ENCODE measurements around the gene ARHGEF38.

DNA sequence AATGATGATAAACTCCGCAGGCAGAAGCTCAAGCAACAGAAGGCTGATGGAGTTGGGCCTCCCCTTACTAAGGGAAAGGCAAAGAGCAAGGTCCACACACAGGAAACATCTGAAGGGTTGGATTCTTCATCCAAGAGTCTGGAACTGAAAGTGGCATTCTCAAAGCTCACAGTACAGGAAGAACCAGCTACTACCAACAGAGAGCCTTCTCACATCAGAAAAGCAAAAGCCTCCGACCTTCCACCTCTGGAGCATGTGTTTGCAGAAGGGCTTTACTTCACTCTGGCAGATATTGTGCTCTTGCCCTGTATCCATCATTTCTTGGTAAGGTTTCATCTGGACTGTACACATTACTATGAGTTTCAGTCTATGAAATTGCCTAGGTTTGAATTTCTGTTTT lies 166.8 kb downstream of the ARHGEF38 start:
- TF ChIP-seq GATA3 (IDR thresholded peaks at IDR 0.05; ENCODE audit: low read depth, low read length) (no peak), GATA2 (IDR thresholded peaks at IDR 0.05; ENCODE audit: low read depth, low read length) (no peak)

Data from SH-SY5Y (cell line).